ENCODE results near the gene PTPRU. TPM values are rescaled to one million over a fixed set of nuclear protein-coding genes. Genes with fewer than 3 reads are reported as not detected.

The PTPRU gene
- total RNA-seq, 2 experiments from 2014 or later: 0.37 to 0.89 TPM

DNA sequence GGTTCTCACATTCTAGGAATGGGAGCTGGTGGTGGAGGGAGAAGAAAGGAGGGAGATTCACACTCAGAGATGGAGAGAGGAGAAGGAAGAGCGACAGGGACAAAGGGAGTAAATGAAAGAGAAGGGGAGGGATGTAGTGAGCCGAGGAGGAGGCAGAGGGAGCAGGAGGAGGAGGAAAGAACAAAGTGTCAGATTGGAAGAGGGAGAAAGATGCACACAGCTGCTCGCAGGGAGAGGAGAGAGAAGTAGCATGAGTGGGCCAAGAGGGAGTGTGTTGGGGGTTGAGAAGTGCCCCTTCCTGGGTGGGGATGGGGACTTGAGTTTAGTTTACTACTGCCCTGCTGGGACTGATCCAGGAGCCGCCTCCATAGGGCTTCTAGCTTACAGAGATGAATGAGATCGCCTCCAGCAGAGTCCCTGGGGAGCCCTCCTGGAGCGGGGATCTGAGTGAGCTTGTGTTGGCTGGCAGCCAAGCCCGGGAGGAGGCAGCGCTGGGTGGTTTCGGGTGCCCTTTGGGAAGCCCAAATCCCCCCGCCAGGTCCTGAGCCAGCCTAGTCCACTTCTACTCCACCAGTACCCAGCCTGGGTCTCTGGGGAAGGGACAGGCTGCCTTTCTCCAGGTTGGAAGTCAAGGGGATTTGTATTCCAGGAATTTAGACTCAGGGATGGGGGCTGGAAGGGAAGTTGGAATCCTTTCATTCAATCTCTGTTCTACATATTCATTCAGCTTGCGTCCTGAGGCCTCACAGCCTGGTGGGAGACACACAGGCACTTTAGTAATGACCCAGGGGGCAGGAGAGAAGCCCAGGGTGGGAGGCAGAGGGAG, 20.9 kb downstream of the PTPRU start:
- no peaks in the 10 kb centered on the region for H3K9me3 Mint-ChIP-seq (ENCODE audit: low read depth)

DNA sequence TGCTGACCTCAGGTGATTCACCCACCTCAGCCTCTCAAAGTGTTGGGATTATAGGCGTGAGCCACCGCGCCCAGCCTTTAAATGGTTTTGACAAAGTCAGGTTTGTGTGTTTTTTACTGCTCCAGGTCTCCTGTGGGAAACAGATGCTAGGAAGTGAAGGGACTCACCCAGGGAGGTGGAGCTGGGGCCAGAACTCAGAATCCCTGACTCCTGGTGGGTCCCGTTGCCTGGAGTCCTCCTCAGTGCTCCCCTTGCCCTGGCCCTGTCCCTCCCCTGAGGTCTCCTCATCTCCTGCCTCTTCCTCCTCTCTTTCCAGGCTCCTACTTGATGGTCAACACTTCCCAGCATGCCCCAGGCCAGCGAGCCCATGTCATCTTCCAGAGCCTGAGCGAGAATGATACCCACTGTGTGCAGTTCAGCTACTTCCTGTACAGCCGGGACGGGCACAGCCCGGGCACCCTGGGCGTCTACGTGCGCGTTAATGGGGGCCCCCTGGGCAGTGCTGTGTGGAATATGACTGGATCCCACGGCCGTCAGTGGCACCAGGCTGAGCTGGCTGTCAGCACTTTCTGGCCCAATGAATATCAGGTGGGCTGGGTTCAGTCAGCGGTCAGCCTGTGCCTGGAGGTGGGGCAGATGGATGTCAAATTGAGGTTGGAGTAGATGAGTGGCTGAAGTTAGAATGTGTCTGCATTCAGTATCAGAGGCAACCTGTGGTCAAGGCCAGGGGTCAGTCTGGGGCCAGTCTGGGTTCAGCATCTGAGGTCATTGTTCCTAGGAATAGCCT, 22.1 kb downstream of the PTPRU start:
- POLR2A ChIA-PET: no interaction called here

More for the DNA sequence above, 20.9 kb downstream of the PTPRU start:
- Mint-ChIP-seq H3K27me3 (peaks cover 28% of the 10 kb centered on the region), H3K4me1 (peaks cover 7% of the 10 kb centered on the region), H3K4me3 (no peak overlapping the region), H3K36me3 (ENCODE audit: low read depth) (no peaks in the 10 kb centered on the region), H3K27ac (no peak overlapping the region)
- POLR2A ChIA-PET: no interaction called here
- intact Hi-C loops (cut with DNase I, micrococcal nuclease): no loop called here
- DNase-seq: no peak
- CTCF ChIA-PET: interaction anchor here (0.6 kb wide), 1 partner anchor 23 kb away, joined by 3 read pairs; no protein-coding TSS in a partner anchor
- no peak for ATAC-seq

DNA sequence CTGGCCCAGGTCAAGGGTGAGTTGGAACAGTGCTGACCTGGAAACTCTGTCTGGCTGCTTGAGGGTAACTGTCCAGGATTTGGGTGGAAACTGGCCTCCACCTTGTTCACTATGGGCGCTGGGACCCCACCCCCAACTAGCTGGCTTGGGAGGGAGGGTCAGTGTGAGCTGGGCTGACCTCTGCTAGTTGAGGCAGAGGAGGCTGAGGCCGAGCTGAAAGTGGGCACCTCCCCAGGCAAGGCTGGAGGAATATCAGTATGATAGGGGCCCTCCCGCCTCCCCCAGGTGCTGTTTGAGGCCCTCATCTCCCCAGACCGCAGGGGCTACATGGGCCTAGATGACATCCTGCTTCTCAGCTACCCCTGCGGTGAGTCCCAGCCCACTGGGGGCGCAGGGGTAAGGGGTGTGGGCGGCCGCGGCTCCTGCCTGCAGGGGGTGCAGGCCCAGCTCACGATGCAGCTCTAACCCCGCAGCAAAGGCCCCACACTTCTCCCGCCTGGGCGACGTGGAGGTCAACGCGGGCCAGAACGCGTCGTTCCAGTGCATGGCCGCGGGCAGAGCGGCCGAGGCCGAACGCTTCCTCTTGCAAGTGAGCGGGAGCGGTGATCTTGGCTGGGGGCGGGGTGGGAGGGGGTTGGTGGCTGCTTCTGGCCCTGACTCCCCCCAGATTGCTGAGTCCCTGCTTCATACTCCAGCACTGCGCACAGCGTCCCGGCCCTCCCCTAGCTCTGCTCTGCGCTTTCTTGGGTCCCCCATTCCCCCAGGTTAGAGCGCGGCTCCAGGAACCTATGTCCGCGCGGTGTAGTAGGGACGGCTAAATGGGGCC, 22.9 kb downstream of the PTPRU start:
- H3K9me3 Mint-ChIP-seq (ENCODE audit: low read depth): no peaks in the 10 kb centered on the region
- peak overlapping the region; percentile 68 for H3K4me3 Mint-ChIP-seq
- no peak overlapping the region for H3K27ac Mint-ChIP-seq
- H3K36me3 Mint-ChIP-seq (ENCODE audit: low read depth): no peaks in the 10 kb centered on the region
- peaks cover 7% of the 10 kb centered on the region for H3K4me1 Mint-ChIP-seq
- POLR2A ChIA-PET: interaction anchor here (0.6 kb wide), 1 partner anchor 49 kb away, joined by 3 read pairs; no protein-coding TSS in a partner anchor
- H3K27me3 Mint-ChIP-seq: peaks cover 34% of the 10 kb centered on the region
- CTCF ChIA-PET: interaction anchor here (0.6 to 1.3 kb wide), 9 partner anchors 8 to 1542 kb away, joined by 3 read pairs; partner anchors contain the start of genes MECR and PTPRU
- DNase-seq (peak; percentile 50), ATAC-seq (peak; percentile 61)
- intact Hi-C loops (cut with DNase I, micrococcal nuclease): loop anchor here in 1 of 2 experiments (1.0 kb wide), 1 partner anchor 23 kb away; the partner anchor contains the start of gene PTPRU

More for the DNA sequence above, 22.1 kb downstream of the PTPRU start:
- intact Hi-C loops (cut with DNase I, micrococcal nuclease): no loop called here
- ATAC-seq: no peak
- Mint-ChIP-seq H3K9me3 (ENCODE audit: low read depth) (no peaks in the 10 kb centered on the region), H3K4me1 (peaks cover 7% of the 10 kb centered on the region), H3K4me3 (no peak overlapping the region), H3K36me3 (ENCODE audit: low read depth) (no peaks in the 10 kb centered on the region), H3K27ac (no peak overlapping the region), H3K27me3 (peaks cover 32% of the 10 kb centered on the region)
- DNase-seq: no peak
- CTCF ChIA-PET: interaction anchor here (0.6 to 1.1 kb wide), 7 partner anchors 9 to 1543 kb away, joined by 3 read pairs; partner anchors contain the start of genes MECR and PTPRU

DNA sequence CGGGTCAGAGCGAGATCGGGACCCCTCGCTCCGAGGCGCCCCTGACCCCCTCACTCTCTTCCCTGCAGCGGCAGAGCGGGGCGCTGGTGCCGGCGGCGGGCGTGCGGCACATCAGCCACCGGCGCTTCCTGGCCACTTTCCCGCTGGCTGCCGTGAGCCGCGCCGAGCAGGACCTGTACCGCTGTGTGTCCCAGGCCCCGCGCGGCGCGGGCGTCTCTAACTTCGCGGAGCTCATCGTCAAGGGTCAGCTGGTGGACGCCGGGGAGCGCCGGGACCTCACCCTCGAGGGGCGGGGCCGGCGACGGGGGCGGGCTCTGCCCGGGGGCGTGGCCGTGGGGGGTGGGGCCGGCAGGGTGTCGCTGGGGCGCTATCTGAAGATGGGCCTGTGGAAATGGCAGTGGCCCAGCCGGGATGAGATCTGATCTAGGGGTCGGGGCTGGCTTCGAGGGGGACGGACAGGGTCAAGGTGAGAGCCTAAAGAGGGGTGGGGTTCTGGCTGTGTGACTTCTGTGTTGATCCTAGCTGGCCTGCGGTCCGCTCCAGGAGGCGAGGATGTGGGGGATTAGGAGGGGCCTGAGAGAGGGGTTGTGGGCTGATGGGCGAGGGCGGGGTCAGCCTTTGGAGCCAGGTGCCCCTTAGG, 23.6 kb downstream of the PTPRU start:
- intact Hi-C loops (cut with DNase I, micrococcal nuclease): loop anchor here in 1 of 2 experiments (1.0 kb wide), 1 partner anchor 24 kb away; the partner anchor contains the start of gene PTPRU
- H3K27me3 Mint-ChIP-seq: peaks cover 35% of the 10 kb centered on the region
- DNase-seq: peak; percentile 69
- no peaks in the 10 kb centered on the region for H3K9me3 Mint-ChIP-seq (ENCODE audit: low read depth)
- POLR2A ChIA-PET: no interaction called here
- H3K36me3 Mint-ChIP-seq (ENCODE audit: low read depth): no peaks in the 10 kb centered on the region
- peak; percentile 63 for ATAC-seq
- peak overlapping the region; percentile 68 for H3K4me3 Mint-ChIP-seq
- H3K4me1 Mint-ChIP-seq: peaks cover 7% of the 10 kb centered on the region
- CTCF ChIA-PET: interaction anchor here (0.6 to 1.3 kb wide), 5 partner anchors 8 to 232 kb away, joined by 3 read pairs; partner anchors contain the start of gene MECR
- H3K27ac Mint-ChIP-seq: no peak overlapping the region

DNA sequence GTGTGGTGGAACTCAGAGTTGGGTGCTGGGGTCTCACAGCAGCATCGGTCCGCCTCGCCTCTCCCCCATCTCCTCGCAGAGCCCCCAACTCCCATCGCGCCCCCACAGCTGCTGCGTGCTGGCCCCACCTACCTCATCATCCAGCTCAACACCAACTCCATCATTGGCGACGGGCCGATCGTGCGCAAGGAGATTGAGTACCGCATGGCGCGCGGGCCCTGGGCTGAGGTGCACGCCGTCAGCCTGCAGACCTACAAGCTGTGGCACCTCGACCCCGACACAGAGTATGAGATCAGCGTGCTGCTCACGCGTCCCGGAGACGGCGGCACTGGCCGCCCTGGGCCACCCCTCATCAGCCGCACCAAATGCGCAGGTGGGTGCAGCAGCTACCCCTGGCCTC, 24.2 kb downstream of the PTPRU start:
- ATAC-seq: no peak
- H3K4me3 Mint-ChIP-seq: peak overlapping the region; percentile 68
- POLR2A ChIA-PET: no interaction called here
- intact Hi-C loops (cut with DNase I, micrococcal nuclease): no loop called here
- DNase-seq: no peak
- H3K4me1 Mint-ChIP-seq: peaks cover 7% of the 10 kb centered on the region
- no peaks in the 10 kb centered on the region for H3K36me3 Mint-ChIP-seq (ENCODE audit: low read depth)
- H3K9me3 Mint-ChIP-seq (ENCODE audit: low read depth): no peaks in the 10 kb centered on the region
- H3K27ac Mint-ChIP-seq: no peak overlapping the region
- H3K27me3 Mint-ChIP-seq: peaks cover 38% of the 10 kb centered on the region
- CTCF ChIA-PET: interaction anchor here (0.6 to 0.9 kb wide), 2 partner anchors 26 to 231 kb away, joined by 3 read pairs; no protein-coding TSS in a partner anchor

DNA sequence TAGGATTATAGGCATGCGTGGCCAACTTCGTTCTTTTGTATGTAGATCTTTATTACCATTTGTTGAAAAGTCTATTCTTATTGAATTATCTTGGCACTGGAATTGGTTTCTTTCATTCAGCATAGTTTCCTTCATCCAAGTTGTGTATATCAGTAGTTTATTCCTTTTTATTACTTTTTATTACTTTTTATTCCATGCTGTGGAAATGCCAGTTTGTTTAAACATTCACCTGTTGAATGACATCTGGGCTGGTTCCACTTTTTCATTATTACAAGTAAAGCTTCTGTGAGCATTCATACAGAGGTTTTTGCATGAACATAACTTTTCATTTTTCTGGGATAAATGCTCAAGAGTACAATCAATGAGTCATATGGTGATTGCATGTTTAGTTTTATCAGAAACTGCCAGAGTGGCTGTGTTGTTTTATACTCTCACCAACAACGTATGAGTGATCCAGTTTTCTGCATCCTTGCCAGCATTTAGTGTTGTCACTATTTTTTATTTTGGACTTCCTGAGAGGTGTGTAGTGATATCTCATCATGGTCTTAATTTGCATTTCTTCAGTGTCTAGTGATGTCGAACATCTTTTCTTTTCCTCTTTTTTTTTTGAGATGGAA, 28.6 kb downstream of the PTPRU start:
- ATAC-seq (no peak), DNase-seq (no peak)
- peaks cover 58% of the 10 kb centered on the region for H3K27me3 Mint-ChIP-seq
- ChIA-PET CTCF (interaction anchor here (0.6 kb wide), 1 partner anchor 86 kb away, joined by 3 read pairs; no protein-coding TSS in a partner anchor), POLR2A (no interaction called here)
- no peak overlapping the region for H3K27ac Mint-ChIP-seq
- no peaks in the 10 kb centered on the region for H3K36me3 Mint-ChIP-seq (ENCODE audit: low read depth)
- H3K4me1 Mint-ChIP-seq: peaks cover 7% of the 10 kb centered on the region
- intact Hi-C loops (cut with DNase I, micrococcal nuclease): no loop called here
- H3K9me3 Mint-ChIP-seq (ENCODE audit: low read depth): no peaks in the 10 kb centered on the region
- H3K4me3 Mint-ChIP-seq: no peak overlapping the region

DNA sequence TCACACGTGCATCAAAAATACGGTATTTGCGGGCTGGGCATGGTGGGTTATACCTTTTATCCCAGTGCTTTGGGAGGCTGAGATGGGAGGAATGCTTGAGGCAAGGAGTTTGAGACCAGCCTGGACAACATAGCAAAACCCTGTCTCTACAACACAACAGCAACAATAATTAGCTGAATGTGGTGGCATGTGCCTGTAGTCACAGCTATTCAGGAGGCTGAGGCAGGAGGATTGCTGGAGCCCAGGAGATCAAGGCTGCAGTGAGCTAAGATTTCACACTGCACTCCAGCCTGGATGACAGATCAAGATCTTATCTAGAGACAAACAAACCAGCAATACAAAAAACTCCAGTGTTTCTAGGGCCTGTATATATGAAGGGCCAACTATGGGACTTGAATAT, 30.6 kb downstream of the PTPRU start:
- Mint-ChIP-seq H3K9me3 (ENCODE audit: low read depth) (no peaks in the 10 kb centered on the region), H3K27ac (no peak overlapping the region), H3K27me3 (peaks cover 44% of the 10 kb centered on the region), H3K4me3 (no peak overlapping the region), H3K36me3 (ENCODE audit: low read depth) (no peaks in the 10 kb centered on the region), H3K4me1 (no peaks in the 10 kb centered on the region)
- intact Hi-C loops (cut with DNase I, micrococcal nuclease): no loop called here
- DNase-seq: no peak
- POLR2A ChIA-PET: no interaction called here
- CTCF ChIA-PET: interaction anchor here (0.7 kb wide), 1 partner anchor 116 kb away, joined by 3 read pairs; no protein-coding TSS in a partner anchor
- ATAC-seq: no peak

DNA sequence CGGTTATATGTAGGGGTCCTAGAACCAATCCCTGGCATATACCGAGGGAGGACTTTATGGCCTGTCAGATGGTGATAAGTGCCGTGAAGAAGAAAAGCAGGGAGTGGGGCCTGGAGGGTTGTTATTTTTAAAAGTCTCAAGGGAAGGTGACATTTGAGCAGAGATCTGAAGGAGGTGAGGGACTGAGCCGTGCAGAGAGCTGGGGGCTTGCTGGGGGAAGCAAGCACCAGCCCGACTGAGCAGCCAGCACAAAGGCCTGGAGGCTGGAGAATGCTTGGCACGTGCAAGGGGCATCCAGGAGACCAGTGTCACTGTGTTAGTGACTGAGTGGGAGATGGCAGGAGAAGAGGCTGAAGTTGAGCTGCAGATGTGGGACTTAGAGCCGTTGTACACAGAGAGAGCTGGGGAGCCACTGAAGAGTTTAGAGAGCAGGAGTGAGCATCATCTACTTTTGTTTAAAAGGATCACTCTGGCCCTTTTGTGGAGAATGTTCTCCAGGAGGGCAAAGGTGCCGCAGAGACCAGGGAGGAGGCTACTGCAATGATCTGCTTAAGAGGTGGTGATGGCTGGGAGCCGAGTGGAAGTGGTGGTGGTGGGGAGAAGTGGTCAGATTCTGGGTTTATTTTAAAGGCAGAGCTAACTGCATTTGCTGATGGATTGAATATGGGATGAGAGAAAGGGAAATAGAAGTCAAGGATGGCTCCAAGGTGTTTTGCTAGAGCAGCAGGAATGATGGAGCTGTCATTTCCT, 31.2 kb downstream of the PTPRU start:
- Mint-ChIP-seq H3K27ac (no peak overlapping the region), H3K27me3 (peaks cover 39% of the 10 kb centered on the region), H3K4me1 (no peaks in the 10 kb centered on the region), H3K36me3 (ENCODE audit: low read depth) (no peaks in the 10 kb centered on the region), H3K4me3 (no peak overlapping the region), H3K9me3 (ENCODE audit: low read depth) (no peaks in the 10 kb centered on the region)
- CTCF ChIA-PET: interaction anchor here (0.7 kb wide), 2 partner anchors 8 to 115 kb away, joined by 3 read pairs; no protein-coding TSS in a partner anchor
- DNase-seq: no peak
- intact Hi-C loops (cut with DNase I, micrococcal nuclease): no loop called here
- no peak for ATAC-seq
- POLR2A ChIA-PET: no interaction called here

DNA sequence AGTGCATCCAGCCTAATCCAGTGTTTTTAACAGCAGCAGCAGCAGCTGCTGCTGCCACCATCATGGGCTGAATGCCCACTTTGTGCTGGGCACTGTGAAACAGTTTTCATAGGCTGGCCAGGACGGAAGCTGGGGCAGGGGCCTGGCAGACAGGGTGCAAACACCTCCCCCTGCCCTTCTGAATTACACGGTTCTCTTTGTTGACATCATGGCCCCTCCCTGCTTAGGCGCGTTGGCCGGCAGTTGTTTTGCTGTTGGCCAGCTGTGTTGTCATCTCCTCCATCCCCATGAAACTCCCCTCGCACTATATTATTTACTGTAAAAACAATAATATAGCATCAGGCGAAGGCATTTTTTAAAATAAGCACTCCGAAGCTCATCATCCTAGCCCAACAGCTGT, 33.1 kb downstream of the PTPRU start:
- H3K4me3 Mint-ChIP-seq: no peak overlapping the region
- no peaks in the 10 kb centered on the region for H3K36me3 Mint-ChIP-seq (ENCODE audit: low read depth)
- H3K27me3 Mint-ChIP-seq: peaks cover 35% of the 10 kb centered on the region
- ChIA-PET CTCF (no interaction called here), POLR2A (no interaction called here)
- no peaks in the 10 kb centered on the region for H3K9me3 Mint-ChIP-seq (ENCODE audit: low read depth)
- no peak for DNase-seq
- intact Hi-C loops (cut with DNase I, micrococcal nuclease): no loop called here
- no peaks in the 10 kb centered on the region for H3K4me1 Mint-ChIP-seq
- H3K27ac Mint-ChIP-seq: no peak overlapping the region
- ATAC-seq: no peak
